GM10266 (cell line): ENCODE measurements around the gene NIT1.
A peak's percentile ranks its signal among the peaks of the same experiment; 100 is the strongest.

Source experiments
- DNase-seq: peaks from one replicate; pipeline ENCODE4 v3.0.0; 2012; ENCODE audit errors: extremely low spot score
- TF ChIP-seq, protein P1 (sequence below): IDR thresholded peaks from 2 replicates; pipeline ENCODE4 v1.5.1; 2012; ENCODE audit warnings: mild to moderate bottlenecking, low read depth; ENCODE audit not compliant: control insufficient read depth, insufficient read depth; ENCODE audit errors: missing control alignments

NIT1 gene

DNA sequence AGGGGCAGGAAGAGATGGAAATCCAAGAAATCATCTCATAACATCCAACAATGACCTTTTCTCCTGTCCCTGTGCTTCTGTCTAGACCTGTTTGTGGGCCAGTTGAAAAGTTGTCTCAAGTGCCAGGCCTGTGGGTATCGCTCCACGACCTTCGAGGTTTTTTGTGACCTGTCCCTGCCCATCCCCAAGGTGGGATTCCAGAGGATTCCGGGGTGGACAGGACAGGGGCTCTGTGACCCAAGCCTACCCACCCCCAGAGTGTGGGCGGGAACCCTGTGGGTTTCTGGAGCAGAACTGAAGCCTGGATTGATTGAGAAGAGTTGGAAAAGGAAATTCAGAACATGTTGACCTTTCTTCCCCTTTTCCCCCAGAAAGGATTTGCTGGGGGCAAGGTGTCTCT, 45.9 kb downstream of the NIT1 start:
- no peak for DNase-seq
- TF ChIP-seq, protein P1, sequence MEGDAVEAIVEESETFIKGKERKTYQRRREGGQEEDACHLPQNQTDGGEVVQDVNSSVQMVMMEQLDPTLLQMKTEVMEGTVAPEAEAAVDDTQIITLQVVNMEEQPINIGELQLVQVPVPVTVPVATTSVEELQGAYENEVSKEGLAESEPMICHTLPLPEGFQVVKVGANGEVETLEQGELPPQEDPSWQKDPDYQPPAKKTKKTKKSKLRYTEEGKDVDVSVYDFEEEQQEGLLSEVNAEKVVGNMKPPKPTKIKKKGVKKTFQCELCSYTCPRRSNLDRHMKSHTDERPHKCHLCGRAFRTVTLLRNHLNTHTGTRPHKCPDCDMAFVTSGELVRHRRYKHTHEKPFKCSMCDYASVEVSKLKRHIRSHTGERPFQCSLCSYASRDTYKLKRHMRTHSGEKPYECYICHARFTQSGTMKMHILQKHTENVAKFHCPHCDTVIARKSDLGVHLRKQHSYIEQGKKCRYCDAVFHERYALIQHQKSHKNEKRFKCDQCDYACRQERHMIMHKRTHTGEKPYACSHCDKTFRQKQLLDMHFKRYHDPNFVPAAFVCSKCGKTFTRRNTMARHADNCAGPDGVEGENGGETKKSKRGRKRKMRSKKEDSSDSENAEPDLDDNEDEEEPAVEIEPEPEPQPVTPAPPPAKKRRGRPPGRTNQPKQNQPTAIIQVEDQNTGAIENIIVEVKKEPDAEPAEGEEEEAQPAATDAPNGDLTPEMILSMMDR, result no peak

DNA sequence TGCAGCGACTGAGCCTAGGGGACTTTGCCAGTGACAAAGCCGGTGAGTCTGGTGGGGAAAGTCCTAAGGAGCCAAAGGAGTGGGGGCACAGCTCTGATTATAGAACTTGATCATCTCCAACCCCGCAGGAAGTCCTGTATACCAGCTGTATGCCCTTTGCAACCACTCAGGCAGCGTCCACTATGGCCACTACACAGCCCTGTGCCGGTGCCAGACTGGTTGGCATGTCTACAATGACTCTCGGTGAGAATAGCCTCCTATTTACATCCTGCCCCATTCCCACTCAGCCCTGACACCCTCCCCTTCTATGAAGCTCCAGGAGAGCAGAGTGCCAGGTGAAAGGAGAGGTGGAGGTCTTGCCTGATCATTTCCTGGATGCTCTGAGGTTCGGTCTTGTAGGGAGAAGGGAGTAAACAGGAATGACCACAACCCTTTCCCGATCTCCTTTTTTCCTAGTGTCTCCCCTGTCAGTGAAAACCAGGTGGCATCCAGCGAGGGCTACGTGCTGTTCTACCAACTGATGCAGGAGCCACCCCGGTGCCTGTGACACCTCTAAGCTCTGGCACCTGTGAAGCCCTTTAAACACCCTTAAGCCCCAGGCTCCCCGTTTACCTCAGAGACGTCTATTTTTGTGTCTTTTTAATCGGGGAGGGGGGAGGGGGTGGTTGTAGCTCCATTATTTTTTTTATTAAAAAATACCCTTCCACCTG, 47.2 kb downstream of the NIT1 start:
- TF ChIP-seq, protein P1, result no peak
- no peak for DNase-seq

- peak; percentile 89 for DNase-seq
- TF ChIP-seq, protein P1, result peak; percentile 44
Measured at GRCh38 chr1:161165742-161166668, 48.1 kb downstream of the NIT1 start, which contains the start of gene PPOX. PPOX (plus strand) TSS chr1:161166426; CDS start chr1:161166848, 422 bp downstream.

DNA sequence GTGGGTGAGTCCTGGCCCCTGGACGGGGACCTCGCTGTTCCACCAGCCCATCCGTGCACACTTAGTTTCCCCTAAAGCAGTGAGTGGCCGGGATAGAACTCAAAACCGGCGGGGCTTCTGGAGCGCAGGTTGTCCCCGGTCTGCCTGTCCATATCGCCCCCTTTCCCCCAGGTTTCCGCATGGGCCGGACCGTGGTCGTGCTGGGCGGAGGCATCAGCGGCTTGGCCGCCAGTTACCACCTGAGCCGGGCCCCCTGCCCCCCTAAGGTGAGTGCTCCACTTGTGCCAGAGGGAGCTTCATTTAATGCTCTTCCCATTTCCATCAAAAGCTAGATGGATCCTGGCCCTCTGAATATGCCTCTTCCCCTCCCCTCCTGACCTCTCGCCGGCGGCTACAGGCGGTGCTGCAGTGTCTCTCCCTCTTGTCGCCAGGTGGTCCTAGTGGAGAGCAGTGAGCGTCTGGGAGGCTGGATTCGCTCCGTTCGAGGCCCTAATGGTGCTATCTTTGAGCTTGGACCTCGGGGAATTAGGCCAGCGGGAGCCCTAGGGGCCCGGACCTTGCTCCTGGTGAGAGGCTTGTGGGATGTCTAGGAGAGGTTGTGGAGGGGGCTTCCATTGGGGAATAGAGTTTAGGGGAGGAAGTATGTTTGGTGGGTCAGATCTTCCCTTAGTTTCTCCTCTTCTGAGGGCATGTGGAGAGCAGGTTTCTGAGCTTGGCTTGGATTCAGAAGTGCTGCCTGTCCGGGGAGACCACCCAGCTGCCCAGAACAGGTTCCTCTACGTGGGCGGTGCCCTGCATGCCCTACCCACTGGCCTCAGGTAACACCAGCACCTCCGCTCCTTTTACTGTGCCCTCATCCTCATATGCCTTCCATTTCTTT, 49.0 kb downstream of the NIT1 start:
- TF ChIP-seq, protein P1, result no peak
- DNase-seq, result no peak

- DNase-seq, result no peak
Measured at GRCh38 chr1:161168906-161169305, 51.0 kb downstream of the NIT1 start.

More at GRCh38 chr1:161168906-161169305, 51.0 kb downstream of the NIT1 start:
- TF ChIP-seq, protein P1, result no peak
